Keratinocyte (primary cell): ENCODE results near the gene BRF1. TPM values are rescaled to one million over a fixed set of nuclear protein-coding genes. Genes with fewer than 3 reads are reported as not detected.

Experiments
- DNase-seq: peaks from one replicate; pipeline ENCODE4 v3.0.0-alpha.2; 2011; ENCODE audit warnings: low read depth, missing footprints, low spot score
- FAIRE-seq: peaks from 2 replicates; lab custom pipeline; 2011; peaks lifted over from hg19 to GRCh38; lab: Jason Lieb, UNC
- H2AFZ ChIP-seq: 2 replicates; pipeline ENCODE4 v1.6.0; 2012; ENCODE audit warnings: low read length, control low read depth, inconsistent platforms; ENCODE audit not compliant: control insufficient read depth
- H3K27ac ChIP-seq: 2 replicates; pipeline ENCODE4 v1.5.1; 2011; ENCODE audit warnings: low read length; ENCODE audit not compliant: control insufficient read depth, insufficient read depth
- H3K27me3 ChIP-seq: 3 replicates; pipeline ENCODE4 v1.6.0; 2011; ENCODE audit warnings: low read length; ENCODE audit not compliant: control insufficient read depth, insufficient read depth; ENCODE audit errors: extremely low read depth
- H3K36me3 ChIP-seq, 2 experiments: 2 replicates in 1 of 2; 3 replicates in 1 of 2; pipeline ENCODE4 v1.5.1; 2011; ENCODE audit warnings: low read length in 2 of 2, mild to moderate bottlenecking in 1 of 2; ENCODE audit not compliant: control insufficient read depth in 2 of 2, insufficient read depth in 2 of 2; ENCODE audit errors: extremely low read depth in 1 of 2
- H3K4me1 ChIP-seq: 3 replicates; pipeline ENCODE4 v1.5.1; 2011; ENCODE audit warnings: low read length; ENCODE audit not compliant: control insufficient read depth, insufficient read depth; ENCODE audit errors: extremely low read depth
- H3K4me2 ChIP-seq: 3 replicates; pipeline ENCODE4 v1.6.0; 2011; ENCODE audit warnings: low read depth, low read length; ENCODE audit not compliant: control insufficient read depth, insufficient read depth; ENCODE audit errors: extremely low read depth
- H3K4me3 ChIP-seq, 3 experiments: fragments of 200-600 bp in 1 of 3; sonication (generic) in 1 of 3; 2 replicates in 2 of 3; 3 replicates in 1 of 3; pipeline ENCODE4 v1.5.1; 2011 to 2016; ENCODE audit warnings: low read length in 3 of 3, mild to moderate bottlenecking in 3 of 3, control low read depth in 2 of 3, inconsistent platforms in 1 of 3, low read depth in 1 of 3, mixed read lengths in 1 of 3, mixed run types in 1 of 3, moderate library complexity in 1 of 3; ENCODE audit not compliant: control insufficient read depth in 2 of 3, insufficient read depth in 2 of 3; ENCODE audit errors: extremely low read depth in 1 of 3
- H3K79me2 ChIP-seq: 2 replicates; pipeline ENCODE4 v1.6.0; 2012; ENCODE audit warnings: low read length; ENCODE audit not compliant: control insufficient read depth, insufficient read depth
- H3K9ac ChIP-seq: 3 replicates; pipeline ENCODE4 v1.6.0; 2011; ENCODE audit warnings: low read length; ENCODE audit not compliant: control insufficient read depth, insufficient read depth; ENCODE audit errors: extremely low read depth
- H3K9me1 ChIP-seq: 3 replicates; pipeline ENCODE4 v1.6.0; 2011; ENCODE audit warnings: low read length; ENCODE audit not compliant: control insufficient read depth, insufficient read depth; ENCODE audit errors: extremely low read depth
- H3K9me3 ChIP-seq: 2 replicates; pipeline ENCODE4 v1.5.1; 2012; ENCODE audit warnings: low read depth, low read length; ENCODE audit not compliant: control insufficient read depth
- H4K20me1 ChIP-seq: 3 replicates; pipeline ENCODE4 v1.6.0; 2011; ENCODE audit warnings: low read length; ENCODE audit not compliant: control insufficient read depth, insufficient read depth; ENCODE audit errors: extremely low read depth
- CTCF ChIP-seq, 3 experiments: IDR thresholded peaks in 1 of 3; conservative IDR thresholded peaks in 1 of 3; optimal IDR thresholded peaks in 1 of 3; 2 replicates in 2 of 3; 3 replicates in 1 of 3; pipeline versions ENCODE3 to v1.5.1; 2011; ENCODE audit warnings: low read length in 3 of 3, mild to moderate bottlenecking in 3 of 3, moderate library complexity in 2 of 3, control low read depth in 1 of 3, inconsistent platforms in 1 of 3; ENCODE audit not compliant: insufficient read depth in 2 of 3; ENCODE audit errors: extremely low read depth in 1 of 3
- EZH2 ChIP-seq: IDR thresholded peaks from one replicate; pipeline ENCODE4 v1.6.1; 2012; ENCODE audit warnings: inconsistent platforms, mild to moderate bottlenecking, low read length, moderate library complexity
- dilution Hi-C: fragments of 300-500 bp; cut with MboI; formaldehyde crosslinking; loops from one replicate; pipeline ENCODE4 v1.7.0; 2020; ENCODE audit warnings: low sequenced_read_pairs; ENCODE audit not compliant: extremely low pct_ligation_motif_present
- polyA plus RNA-seq, 5 experiments: library from polyadenylated mRNA; depleted of rRNA in 3 of 5; stranded (reverse) in 3 of 5; stranded (forward) in 1 of 5; unstranded in 1 of 5; fragments of >200 nt; gene quantifications; 1 replicate in 1 of 5; 2 replicates in 3 of 5; 3 replicates in 1 of 5; pipeline versions ENCODE4 v1.2.1 to v1.2.3, GENCODE V29; 2011 to 2012; ENCODE audit warnings: missing spikeins in 2 of 5, low read depth in 1 of 5, low replicate concordance in 1 of 5

BRF1 gene
- polyA plus RNA-seq, 1 donor (not counting 4 experiments of a cell fraction or from before 2014, with no cell fraction given): 6.5 TPM

- Histone ChIP-seq H3K4me2 (no peak overlapping the region), H4K20me1 (no peaks in the 10 kb centered on the region), H3K9me1 (no peaks in the 10 kb centered on the region), H3K9me3 (no peaks in the 10 kb centered on the region), H3K79me2 (peaks cover 11% of the 10 kb centered on the region), H3K36me3 (peaks cover 2 to 3% of the 10 kb centered on the region in 2 experiments), H3K27ac (no peak overlapping the region), H2AFZ (no peak overlapping the region), H3K4me1 (no peaks in the 10 kb centered on the region), H3K9ac (no peak overlapping the region), H3K4me3 (no peak overlapping the region), H3K27me3 (no peaks in the 10 kb centered on the region)
- no peak for DNase-seq
- FAIRE-seq: no peak
- dilution Hi-C loops: no loop called here
- TF ChIP-seq CTCF (optimal IDR thresholded peaks at IDR 0.05 in 1 of 3, IDR thresholded peaks at IDR 0.05 in 1 of 3, conservative IDR thresholded peaks at IDR 0.05 in 1 of 3; ENCODE audit: extremely low read depth in 1 of 3, insufficient read depth in 2 of 3, low read length in 3 of 3): no peak
- TF ChIP-seq EZH2: no peak
These were observed 59.2 kb downstream of the BRF1 start for GRCh38 chr14:105241641-105242040.

- Histone ChIP-seq H2AFZ (no peak overlapping the region), H3K9ac (no peak overlapping the region), H4K20me1 (no peaks in the 10 kb centered on the region), H3K79me2 (peaks cover 11% of the 10 kb centered on the region), H3K9me1 (no peaks in the 10 kb centered on the region), H3K27ac (no peak overlapping the region), H3K4me2 (no peak overlapping the region), H3K4me1 (no peaks in the 10 kb centered on the region), H3K27me3 (no peaks in the 10 kb centered on the region), H3K36me3 (peaks cover 2 to 3% of the 10 kb centered on the region in 2 experiments), H3K4me3 (no peak overlapping the region), H3K9me3 (no peaks in the 10 kb centered on the region)
- dilution Hi-C loops: no loop called here
- no peak for DNase-seq
- FAIRE-seq: no peak
- TF ChIP-seq CTCF (optimal IDR thresholded peaks at IDR 0.05 in 1 of 3, IDR thresholded peaks at IDR 0.05 in 1 of 3, conservative IDR thresholded peaks at IDR 0.05 in 1 of 3; ENCODE audit: extremely low read depth in 1 of 3, insufficient read depth in 2 of 3, low read length in 3 of 3) (no peak), EZH2 (no peak)
These were observed 59.8 kb downstream of the BRF1 start for GRCh38 chr14:105240811-105241576.
